GM12878 (cell line): ENCODE results near the gene ZNF276. TPM values are rescaled to one million over a fixed set of nuclear protein-coding genes. Genes with fewer than 3 reads are reported as not detected.

Experiments used
- ATAC-seq: fragments of 200-7000 bp; cut with Tn5 transposase; 3 replicates; pipeline ENCODE4 v1.9.1; 2020; ENCODE audit warnings: mild to moderate bottlenecking, moderate library complexity
- BruUV-seq: library from RNA; stranded (reverse); fragments of 400-500 nt; replicated peaks from 2 replicates; lab custom pipeline; 2021; lab: Mats Ljungman, UMichigan
- CTCF ChIA-PET: fragments of 300-600 bp; sonication (Branson Sonifier 250); formaldehyde crosslinking; extraction: SDS; loops from one replicate; lab custom pipeline; 2021; ENCODE audit warnings: inconsistent platforms; lab: Yijun Ruan, JAX
- POLR2A ChIA-PET: fragments of 350-600 bp; formaldehyde crosslinking; extraction: SDS; loops from one replicate; lab custom pipeline; 2021; ENCODE audit warnings: inconsistent platforms; lab: Charles Lee
- RAD21 ChIA-PET: fragments of 300-600 bp; sonication (Branson Sonifier 250); formaldehyde crosslinking; loops from one replicate; lab custom pipeline; 2023; ENCODE audit warnings: antibody characterized with exemption; ENCODE audit not compliant: unreplicated experiment; lab: Charles Lee
- SMC1A ChIA-PET: fragments of 300-600 bp; sonication (Branson Sonifier 250); formaldehyde crosslinking; loops from one replicate; lab custom pipeline; 2023; ENCODE audit not compliant: unreplicated experiment, uncharacterized antibody; lab: Charles Lee
- DNase-seq: peaks from one replicate; pipeline ENCODE4 v3.0.0-alpha.2; 2011; ENCODE audit warnings: low read depth, low spot score
- FAIRE-seq: peaks from 3 replicates; lab custom pipeline; 2011; peaks lifted over from hg19 to GRCh38; lab: Jason Lieb, UNC
- H2AFZ ChIP-seq: 2 replicates; pipeline ENCODE4 v1.6.0; 2011; ENCODE audit warnings: low read depth, low read length, control low read depth; ENCODE audit not compliant: control insufficient read depth
- H3K27ac ChIP-seq: 2 replicates; pipeline ENCODE4 v1.5.1; 2011; ENCODE audit warnings: control low read depth; ENCODE audit not compliant: control insufficient read depth, insufficient read depth
- H3K27me3 ChIP-seq, 2 experiments: replicated peaks in 1 of 2; 2 replicates each; pipeline versions ENCODE4 v1.6.0 to v1.6.1; 2011; ENCODE audit warnings: low read length in 1 of 2; ENCODE audit not compliant: control insufficient read depth in 2 of 2, insufficient read depth in 2 of 2
- H3K36me3 ChIP-seq, 2 experiments: 2 replicates each; pipeline ENCODE4 v1.5.1; 2011; ENCODE audit warnings: low read length in 1 of 2; ENCODE audit not compliant: control insufficient read depth in 2 of 2, insufficient read depth in 2 of 2
- H3K4me1 ChIP-seq: 2 replicates; pipeline ENCODE4 v1.6.1; 2011; ENCODE audit warnings: mild to moderate bottlenecking, low read length, moderate library complexity, mixed read lengths; ENCODE audit not compliant: control insufficient read depth, insufficient read depth
- H3K4me2 ChIP-seq: 2 replicates; pipeline ENCODE4 v1.6.0; 2011; ENCODE audit warnings: control low read depth; ENCODE audit not compliant: control insufficient read depth, insufficient read depth
- H3K4me3 ChIP-seq: fragments of 200-600 bp; sonication (generic); 2 replicates; pipeline ENCODE4 v1.5.1; 2016
- H3K79me2 ChIP-seq: 2 replicates; pipeline ENCODE4 v1.6.0; 2011; ENCODE audit warnings: low read length; ENCODE audit not compliant: control insufficient read depth, insufficient read depth
- H3K9ac ChIP-seq: 2 replicates; pipeline ENCODE4 v1.8.0; 2011; ENCODE audit warnings: low read length, control low read depth, mixed read lengths; ENCODE audit not compliant: control insufficient read depth, insufficient read depth
- H3K9me3 ChIP-seq: replicated peaks from 3 replicates; pipeline ENCODE4 v1.5.1; 2011; ENCODE audit warnings: mild to moderate bottlenecking, low read length; ENCODE audit not compliant: control insufficient read depth, insufficient read depth
- H4K20me1 ChIP-seq: 2 replicates; pipeline ENCODE4 v1.6.0; 2011; ENCODE audit not compliant: control insufficient read depth, insufficient read depth
- CBX3 ChIP-seq: fragments of 200-600 bp; sonication (generic); IDR thresholded peaks from 2 replicates; pipeline ENCODE4 v1.6.1; 2016; ENCODE audit warnings: low read depth, borderline replicate concordance
- CHD1 ChIP-seq: IDR thresholded peaks from 2 replicates; pipeline ENCODE4 v1.6.1; 2012; ENCODE audit warnings: low read depth, low read length, improper control_type of control experiment
- CHD2 ChIP-seq: IDR thresholded peaks from 2 replicates; pipeline ENCODE4 v1.6.1; 2011; ENCODE audit warnings: low read depth, low read length, improper control_type of control experiment, borderline replicate concordance
- IRF4 ChIP-seq: IDR thresholded peaks from 2 replicates; pipeline ENCODE4 v1.6.1; 2011; ENCODE audit warnings: low read depth, low read length
- KLF5 ChIP-seq: fragments of 450-650 bp; IDR thresholded peaks from 2 replicates; pipeline ENCODE4 v1.6.1; 2014; ENCODE audit warnings: mild to moderate bottlenecking; ENCODE audit not compliant: partially characterized antibody
- NR2C2 ChIP-seq: IDR thresholded peaks from 2 replicates; pipeline ENCODE4 v1.6.1; 2011; ENCODE audit warnings: borderline replicate concordance, low read depth; ENCODE audit not compliant: control insufficient read depth, insufficient read length
- POU2F2 ChIP-seq: IDR thresholded peaks from 3 replicates; pipeline ENCODE4 v1.6.1; 2011; ENCODE audit warnings: low read depth, mild to moderate bottlenecking, low read length, borderline replicate concordance
- PRDM15 ChIP-seq: fragments of 450-650 bp; formaldehyde crosslinking; IDR thresholded peaks from 2 replicates; pipeline ENCODE4 v1.4.0; 2020; ENCODE audit warnings: mild to moderate bottlenecking, moderate library complexity
- RBBP5 ChIP-seq: fragments of 200-600 bp; sonication (generic); conservative IDR thresholded peaks from 2 replicates; pipeline ENCODE4 v1.6.1; 2016
- SMARCA5 ChIP-seq: fragments of 450-650 bp; IDR thresholded peaks from 2 replicates; pipeline ENCODE4 v1.6.1; 2017; ENCODE audit warnings: mild to moderate bottlenecking
- SUZ12 ChIP-seq: fragments of 200-600 bp; sonication (generic); IDR thresholded peaks from one replicate; pipeline ENCODE4 v1.6.1; 2018; ENCODE audit warnings: antibody characterized with exemption, mild to moderate bottlenecking; ENCODE audit not compliant: unreplicated experiment
- TAF1 ChIP-seq: IDR thresholded peaks from 2 replicates; pipeline ENCODE4 v1.6.1; 2011; ENCODE audit warnings: mild to moderate bottlenecking, low read depth, low read length, borderline replicate concordance
- WRNIP1 ChIP-seq: IDR thresholded peaks from 2 replicates; pipeline ENCODE4 v1.6.1; 2011; ENCODE audit warnings: low read depth, low read length, improper control_type of control experiment, borderline replicate concordance
- ZBTB33 ChIP-seq: fragments of 450-650 bp; IDR thresholded peaks from 2 replicates; pipeline ENCODE4 v1.6.1; 2017; ENCODE audit warnings: mild to moderate bottlenecking
- WGBS: methylation state at CpG from one replicate; pipeline ENCODE4 v1.1.6; 2016; ENCODE audit warnings: low lambda C conversion rate; ENCODE audit not compliant: insufficient replicate concordance, insufficient coverage; ENCODE audit errors: missing lambda C conversion rate; 5-methylcytosine and 5-hydroxymethylcytosine counted together
- in situ Hi-C: fragments of 300-500 bp; cut with MboI; formaldehyde crosslinking; loops from 9 replicates; pipeline ENCODE4 v1.14.3; 2018; ENCODE audit warnings: mixed read lengths
- intact Hi-C: fragments of 100-400 bp; cut with micrococcal nuclease; formaldehyde crosslinking; loops from one replicate; pipeline ENCODE4 v1.14.2; 2022; ENCODE audit not compliant: unreplicated experiment
- polyA plus RNA-seq, 11 experiments: library from polyadenylated mRNA; depleted of rRNA in 4 of 11; unstranded in 6 of 11; stranded (reverse) in 5 of 11; fragments of >200 nt; fragmentation: Nextera tagmentation in 4 of 11; fragmentation: Illumina TruSeq in 1 of 11; extraction: Ambion mirVana in 4 of 11; extraction: Trizol in 1 of 11; gene quantifications; 1 replicate in 1 of 11; 2 replicates in 10 of 11; pipeline versions ENCODE4 v1.2.1 to v1.2.3, GENCODE V29; 2011 to 2016; ENCODE audit warnings: inconsistent platforms in 2 of 11, missing spikeins in 2 of 11, low read depth in 1 of 11
- total RNA-seq, 4 experiments: library from RNA; depleted of rRNA in 3 of 4; stranded (reverse); fragments of >200 nt in 3 of 4; fragmentation: Illumina TruSeq in 1 of 4; extraction: Trizol in 1 of 4; gene quantifications; 2 replicates each; pipeline versions ENCODE4 v1.2.1 to v1.2.3, GENCODE V29; 2013 to 2021

ZNF276 gene
- total and polyA plus RNA-seq, 10 of the 15 experiments (the other 5 are each of a cell fraction or from before 2014, with no cell fraction given), result 0.27 to 22.7 (median 8.7) TPM

- no peak for FAIRE-seq
- ChIA-PET CTCF (interaction anchor here (0.6 to 1.7 kb wide), 2 partner anchors 11 to 18 kb away, joined by 3 to 5 read pairs; no protein-coding TSS in a partner anchor), RAD21 (no interaction called here)
Measured at GRCh38 chr16:89689142-89689541, 32.2 kb upstream of the ZNF276 start.

More at GRCh38 chr16:89689142-89689541, 32.2 kb upstream of the ZNF276 start:
- Histone ChIP-seq H3K4me1 (peaks cover 6% of the 10 kb centered on the region; the same call in 1 of the 2 replicates), H2AFZ (no peak overlapping the region), H3K27me3 (no peaks in the 10 kb centered on the region), H4K20me1 (no peaks in the 10 kb centered on the region), H3K79me2 (peaks cover 11% of the 10 kb centered on the region), H3K4me2 (no peak overlapping the region), H3K4me3 (no peak overlapping the region), H3K27ac (no peak overlapping the region), H3K9ac (no peak overlapping the region), H3K9me3 (no peaks in the 10 kb centered on the region; the same call in 2 of the 3 replicates), H3K36me3 (peaks cover 0 to 10% of the 10 kb centered on the region in 2 experiments; a peak in 3 of 4 replicates)
- ATAC-seq, result no peak
- DNase-seq, result no peak
- POLR2A ChIA-PET, result no interaction called here
- TF ChIP-seq RBBP5 (no peak), IRF4 (no peak), CHD1 (no peak), PRDM15 (CRISPR knock-in tag) (no peak), POU2F2 (no peak), CHD2 (no peak), WRNIP1 (no peak), SMARCA5 (no peak), NR2C2 (no peak), TAF1 (no peak), SUZ12 (no peak), KLF5 (no peak), CBX3 (no peak), ZBTB33 (no peak)
- WGBS, result 92% methylated on average over 13 of the region's 13 CpGs
- in situ Hi-C loops, result no loop called here
- BruUV-seq, result no TSS peak
- intact Hi-C loops, result no loop called here
- SMC1A ChIA-PET, result no interaction called here
